CD8-positive, alpha-beta memory T cell (primary cell): ENCODE measurements around the gene PIK3R1. TPM values are rescaled to one million over a fixed set of nuclear protein-coding genes. Genes with fewer than 3 reads are reported as not detected.

ENCODE experiments used
- CTCF ChIA-PET: fragments of 350-600 bp; sonication (Branson Sonifier 250); formaldehyde crosslinking; loops from one replicate; lab custom pipeline; 2021; ENCODE audit warnings: antibody characterized with exemption; lab: Charles Lee
- POLR2A ChIA-PET: fragments of 350-600 bp; sonication (Branson Sonifier 250); formaldehyde crosslinking; loops from one replicate; lab custom pipeline; 2021; ENCODE audit warnings: antibody characterized with exemption; lab: Charles Lee
- DNase-seq, 5 donors: peaks; one replicate each; pipeline versions ENCODE4 v3.0.0 to v3.0.0-alpha.2; 2020 to 2022; ENCODE audit warnings: mixed read lengths in 1 of 5
- H3K27ac ChIP-seq: one replicate; pipeline ENCODE4 v1.7.0; 2013; ENCODE audit warnings: low read depth, mild to moderate bottlenecking, low read length, moderate library complexity
- H3K27me3 ChIP-seq: 2 replicates; pipeline ENCODE4 v1.7.0; 2013; ENCODE audit warnings: low read length, mild to moderate bottlenecking; ENCODE audit not compliant: insufficient read depth, poor library complexity, severe bottlenecking
- H3K36me3 ChIP-seq: 2 replicates; pipeline ENCODE4 v1.7.0; 2013; ENCODE audit warnings: mild to moderate bottlenecking, low read length, moderate library complexity; ENCODE audit not compliant: insufficient read depth
- H3K4me1 ChIP-seq: 2 replicates; pipeline ENCODE4 v1.7.0; 2013; ENCODE audit warnings: mild to moderate bottlenecking, low read length, moderate library complexity; ENCODE audit not compliant: insufficient read depth
- H3K4me3 ChIP-seq: 2 replicates; pipeline ENCODE4 v1.7.0; 2013; ENCODE audit warnings: mild to moderate bottlenecking, low read length
- H3K9me3 ChIP-seq: 2 replicates; pipeline ENCODE4 v1.7.0; 2013; ENCODE audit warnings: mild to moderate bottlenecking, low read length
- H3K27ac Mint-ChIP-seq, 8 donors: one replicate each; pipeline ENCODE4 v1.8.0; 2020 to 2021; ENCODE audit warnings: mixed read lengths in 8 of 8, mild to moderate bottlenecking in 6 of 8, inconsistent platforms in 3 of 8, moderate library complexity in 3 of 8
- H3K27me3 Mint-ChIP-seq, 2 donors: one replicate each; pipeline ENCODE4 v1.8.0; 2020 to 2021; ENCODE audit warnings: mixed read lengths in 2 of 2, mild to moderate bottlenecking in 1 of 2, moderate library complexity in 1 of 2
- H3K36me3 Mint-ChIP-seq, 3 donors: one replicate each; pipeline ENCODE4 v1.8.0; 2020 to 2021; ENCODE audit warnings: mixed read lengths in 3 of 3, inconsistent platforms in 1 of 3, mild to moderate bottlenecking in 1 of 3
- H3K4me1 Mint-ChIP-seq, 3 donors: one replicate each; pipeline ENCODE4 v1.8.0; 2020 to 2021; ENCODE audit warnings: mixed read lengths in 3 of 3, inconsistent platforms in 1 of 3, mild to moderate bottlenecking in 1 of 3
- H3K4me3 Mint-ChIP-seq, 7 donors: one replicate each; pipeline ENCODE4 v1.8.0; 2020 to 2021; ENCODE audit warnings: mixed read lengths in 7 of 7, mild to moderate bottlenecking in 6 of 7, moderate library complexity in 4 of 7, inconsistent platforms in 2 of 7
- H3K9me3 Mint-ChIP-seq, 5 donors: one replicate each; pipeline ENCODE4 v1.8.0; 2020 to 2022; ENCODE audit warnings: mixed read lengths in 5 of 5, mild to moderate bottlenecking in 3 of 5, moderate library complexity in 2 of 5, inconsistent platforms in 1 of 5
- polyA plus RNA-seq: library from polyadenylated mRNA; unstranded; fragments of 300-500 nt; fragmentation: Illumina TruSeq; gene quantifications from one replicate; pipeline ENCODE4 v1.2.3, GENCODE V29; 2021
- total RNA-seq, 2 experiments: library from RNA; stranded (reverse); gene quantifications; one replicate each; pipeline ENCODE4 v1.2.3, GENCODE V29; 2021

The PIK3R1 gene
- total and polyA plus RNA-seq, 3 experiments from 2014 or later = 46.9 to 75.9 (median 47.9) TPM

GRCh38 chr5:68350176-68350575, 134.6 kb downstream of the PIK3R1 start:
- Histone ChIP-seq H3K9me3 (no peaks in the 10 kb centered on the region), H3K4me3 (no peak overlapping the region), H3K27ac (no peak overlapping the region), H3K36me3 (no peaks in the 10 kb centered on the region), H3K27me3 (no peaks in the 10 kb centered on the region), H3K4me1 (no peaks in the 10 kb centered on the region)
- Mint-ChIP-seq H3K36me3 (peaks cover 0 to 1% (median 0%) of the 10 kb centered on the region in 3 donors), H3K4me1 (peaks cover 1 to 5% (median 5%) of the 10 kb centered on the region in 3 donors), H3K27ac (no peak overlapping the region), H3K9me3 (no peaks in the 10 kb centered on the region), H3K4me3 (no peak overlapping the region), H3K27me3 (no peaks in the 10 kb centered on the region)
- POLR2A ChIA-PET = no interaction called here
- DNase-seq = no peak
- CTCF ChIA-PET = interaction anchor here (1.9 kb wide), 1 partner anchor 8 kb away, joined by 4 read pairs; no protein-coding TSS in a partner anchor
